Thymus (tissue), 11 donors: ENCODE results near the gene STPG4. TPM values are rescaled to one million over a fixed set of nuclear protein-coding genes. Genes with fewer than 3 reads are reported as not detected.
"Not testable (repeated sequence)": the region's sequence is repeated elsewhere in the genome, so short reads cannot be mapped to it uniquely, and the experiment has no call there.

Experiments
- DNase-seq, 9 donors: peaks; one replicate each; pipeline ENCODE4 v3.0.0-alpha.2; 2013; ENCODE audit warnings: low spot score in 9 of 9, low read depth in 6 of 9, missing footprints in 1 of 9
- H3K27ac ChIP-seq, 2 donors: one replicate each; pipeline ENCODE4 v1.5.1; 2013; ENCODE audit warnings: control low read depth in 1 of 2, low read depth in 1 of 2, low read length in 1 of 2, mild to moderate bottlenecking in 1 of 2, moderate library complexity in 1 of 2
- H3K27me3 ChIP-seq, 2 donors: one replicate each; pipeline ENCODE4 v1.5.1; 2013; ENCODE audit warnings: low read length in 1 of 2; ENCODE audit not compliant: control insufficient read depth in 2 of 2, insufficient read depth in 1 of 2
- H3K36me3 ChIP-seq, 2 donors: one replicate each; pipeline ENCODE4 v1.5.1; 2013; ENCODE audit warnings: low read length in 1 of 2, mild to moderate bottlenecking in 1 of 2, moderate library complexity in 1 of 2; ENCODE audit not compliant: control insufficient read depth in 2 of 2, insufficient read depth in 2 of 2
- H3K4me1 ChIP-seq, 2 donors: one replicate each; pipeline ENCODE4 v1.5.1; 2013; ENCODE audit warnings: low read length in 2 of 2; ENCODE audit not compliant: control insufficient read depth in 2 of 2, insufficient read depth in 2 of 2
- H3K4me3 ChIP-seq, 2 donors: one replicate each; pipeline ENCODE4 v1.5.1; 2013; ENCODE audit warnings: low read length in 2 of 2, control low read depth in 1 of 2, mild to moderate bottlenecking in 1 of 2
- H3K9me3 ChIP-seq, 2 donors: one replicate each; pipeline ENCODE4 v1.5.1; 2013; ENCODE audit warnings: low read length in 1 of 2, mild to moderate bottlenecking in 1 of 2; ENCODE audit not compliant: control insufficient read depth in 2 of 2, insufficient read depth in 1 of 2
- WGBS: extraction: QIAGEN DNeasy Blood & Tissue Kit; methylation state at CpG from one replicate; pipeline ENCODE4 v1.1.7; 2013; 5-methylcytosine and 5-hydroxymethylcytosine counted together
- polyA plus RNA-seq: library from polyadenylated mRNA; stranded (reverse); fragments of 200-250 nt; gene quantifications from one replicate; pipeline ENCODE4 v1.2.3, GENCODE V29; 2013
- total RNA-seq: library from RNA; stranded (reverse); fragments of 120-200 nt; gene quantifications from one replicate; pipeline ENCODE4 v1.2.4, GENCODE V29; 2013
- donor health status: healthy.

STPG4 gene
- total and polyA plus RNA-seq, 2 donors: 0.05 to 0.14 TPM

DNA sequence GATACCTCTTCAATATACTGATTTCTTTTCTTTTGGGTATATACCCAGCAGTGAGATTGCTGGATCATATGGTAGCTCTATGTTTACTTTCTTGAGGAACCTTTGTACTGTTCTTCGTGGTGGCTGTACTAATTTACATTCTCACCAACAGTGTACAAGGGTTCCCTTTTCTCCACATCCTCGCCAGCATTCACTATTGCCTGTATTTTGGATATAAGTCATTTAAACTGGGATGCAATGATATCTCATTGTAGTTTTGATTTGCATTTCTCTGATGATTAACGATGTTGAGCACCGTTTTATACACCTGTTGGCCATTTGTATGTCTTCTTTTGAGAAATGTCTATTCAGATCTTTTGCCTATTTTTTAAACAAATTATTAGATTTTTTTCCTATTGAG is 30.4 kb downstream of the STPG4 start:
- H3K4me3 ChIP-seq, H3K9me3 ChIP-seq, H3K27ac ChIP-seq, DNase-seq, H3K36me3 ChIP-seq, H3K27me3 ChIP-seq: not testable (repeated sequence)
- 96% methylated on average over 4 of the region's 4 CpGs for WGBS
- H3K4me1 ChIP-seq: peaks cover 4 to 15% of the 10 kb centered on the region in 2 donors

DNA sequence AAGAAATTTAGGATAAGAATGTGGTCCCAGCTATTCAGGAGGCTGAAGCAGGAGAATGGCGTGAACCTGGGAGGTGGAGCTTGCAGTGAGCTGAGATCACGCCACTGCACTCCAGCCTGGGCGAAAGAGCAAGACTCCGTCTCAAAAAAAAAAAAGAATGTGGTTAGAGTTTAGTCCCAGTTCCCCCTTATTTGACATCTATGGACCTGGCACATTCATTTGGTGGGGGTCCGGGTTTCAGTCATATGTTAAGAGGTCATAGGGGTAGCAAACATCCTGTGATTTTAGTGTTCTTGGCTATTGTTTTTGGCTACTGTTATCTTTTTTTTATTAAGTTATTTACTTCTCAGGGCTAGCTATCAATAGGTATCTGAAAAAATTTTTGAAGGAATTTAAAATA is 34.7 kb downstream of the STPG4 start:
- WGBS: 95% methylated on average over 5 of the region's 5 CpGs
- H3K27me3 ChIP-seq, DNase-seq, H3K9me3 ChIP-seq, H3K36me3 ChIP-seq, H3K27ac ChIP-seq, H3K4me3 ChIP-seq: not testable (repeated sequence)
- peaks cover 4 to 25% of the 10 kb centered on the region in 2 donors for H3K4me1 ChIP-seq

DNA sequence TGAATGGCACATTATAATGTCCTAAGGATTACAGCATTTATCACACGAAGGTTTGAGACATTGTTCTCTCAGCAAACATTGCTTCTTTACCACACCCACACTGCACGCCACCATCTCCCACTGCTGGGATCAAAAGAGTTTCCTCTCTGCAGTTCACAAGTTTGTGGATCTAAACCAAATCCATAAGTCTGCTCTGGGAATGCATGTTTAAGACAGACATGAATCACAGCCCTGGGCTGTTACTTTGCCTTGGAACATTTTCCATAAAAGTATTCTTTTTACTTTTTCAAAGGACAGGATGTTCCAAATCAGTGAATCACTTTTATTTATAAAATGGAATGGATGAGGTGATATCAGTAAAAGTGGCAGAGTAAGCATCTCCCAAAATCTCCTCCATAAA is 36.1 kb downstream of the STPG4 start:
- H3K27ac ChIP-seq: no peak overlapping the region
- H3K9me3 ChIP-seq: no peaks in the 10 kb centered on the region
- peaks cover 4 to 25% of the 10 kb centered on the region in 2 donors for H3K4me1 ChIP-seq
- H3K36me3 ChIP-seq: no peaks in the 10 kb centered on the region
- H3K27me3 ChIP-seq: no peaks in the 10 kb centered on the region
- WGBS: 63% methylated on average over 2 of the region's 2 CpGs
- DNase-seq: peak in 2 of 9 donors; percentile 6 to 41
- H3K4me3 ChIP-seq: no peak overlapping the region

DNA sequence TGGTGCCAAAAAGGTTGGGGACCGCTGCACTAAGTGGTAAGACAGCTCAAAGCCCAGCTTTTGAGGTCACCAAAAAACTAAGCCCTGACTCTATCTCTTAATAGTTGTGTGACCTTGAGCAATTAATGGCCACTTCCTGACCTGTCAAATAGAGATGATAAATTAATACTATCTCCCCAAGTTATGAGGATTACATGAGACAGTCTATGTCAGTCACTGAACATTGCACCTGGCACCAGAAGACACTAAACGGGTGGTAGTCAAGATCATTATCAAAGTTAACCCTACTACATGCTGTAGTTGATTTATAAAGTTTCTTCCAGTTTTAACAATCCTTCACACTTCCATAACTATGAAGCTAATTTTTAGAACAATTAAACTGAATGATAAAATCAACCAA is 36.5 kb downstream of the STPG4 start:
- H3K9me3 ChIP-seq: no peaks in the 10 kb centered on the region
- no peaks in the 10 kb centered on the region for H3K36me3 ChIP-seq
- 51% methylated on average over 2 of the region's 2 CpGs for WGBS
- H3K4me3 ChIP-seq: no peak overlapping the region
- peaks cover 4 to 25% of the 10 kb centered on the region in 2 donors for H3K4me1 ChIP-seq
- peak overlapping the region in 1 of 2 donors; percentile 41 for H3K27ac ChIP-seq
- H3K27me3 ChIP-seq: no peaks in the 10 kb centered on the region
- DNase-seq: peak in 6 of 9 donors; percentile 9 to 49 (median 16)

DNA sequence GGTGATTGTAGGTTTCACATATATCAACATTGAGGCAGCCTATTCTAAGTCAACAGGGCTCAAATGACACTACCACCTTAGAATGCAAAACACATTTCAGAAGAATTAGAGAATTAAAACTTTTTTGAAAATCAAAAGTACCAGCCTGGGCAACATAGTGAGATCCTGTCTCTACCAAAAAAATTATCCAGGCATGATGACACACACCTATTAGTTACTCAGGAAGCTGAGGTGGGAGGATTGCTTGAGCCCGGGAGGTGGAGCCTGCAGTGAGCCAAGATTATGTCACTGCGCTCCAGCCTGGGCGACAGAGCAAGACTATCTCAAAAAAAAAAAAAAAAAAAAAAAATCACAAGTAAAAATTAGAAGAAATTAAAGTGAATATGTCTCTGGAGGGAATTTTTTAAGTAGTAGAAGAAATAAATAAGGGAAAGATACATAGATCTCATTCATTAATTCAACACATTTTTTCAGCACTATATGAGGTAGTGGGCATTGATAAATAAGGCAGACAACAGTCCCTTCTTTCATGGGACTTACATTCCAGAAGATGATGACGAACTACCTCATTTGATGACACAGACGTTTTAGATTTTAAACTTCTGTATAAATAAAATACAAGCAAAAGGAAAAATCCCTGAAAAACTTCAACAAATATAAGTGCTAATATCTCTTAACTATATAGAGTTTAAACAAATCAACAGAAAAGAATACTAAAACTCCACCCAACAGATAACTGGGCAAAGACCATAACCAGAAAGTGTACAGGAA is 42.3 kb downstream of the STPG4 start:
- H3K27me3 ChIP-seq: no peaks in the 10 kb centered on the region
- H3K4me1 ChIP-seq: no peaks in the 10 kb centered on the region
- no peak for DNase-seq
- H3K4me3 ChIP-seq: no peak overlapping the region
- no peaks in the 10 kb centered on the region for H3K36me3 ChIP-seq
- H3K27ac ChIP-seq: no peak overlapping the region
- no peaks in the 10 kb centered on the region for H3K9me3 ChIP-seq
- WGBS: 98% methylated on average over 5 of the region's 5 CpGs

DNA sequence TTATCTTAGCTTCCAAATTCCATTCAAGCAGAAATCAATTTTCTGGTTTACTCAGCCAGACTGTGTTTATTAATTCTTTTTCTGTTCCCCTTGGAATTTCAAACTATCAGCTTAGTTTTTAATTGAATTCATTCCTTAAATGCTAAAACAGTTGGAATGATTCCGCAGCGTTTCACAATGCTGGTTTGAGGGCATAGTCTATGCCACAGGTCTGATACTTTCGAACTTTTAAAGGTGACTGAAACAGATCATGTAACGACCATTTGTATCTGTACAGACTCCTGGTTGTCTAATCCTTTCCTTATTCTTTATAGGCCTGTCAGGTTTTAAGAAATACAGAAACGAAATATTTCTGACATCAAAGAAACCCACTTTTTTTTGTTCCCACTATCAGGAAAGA is 45.4 kb downstream of the STPG4 start:
- Histone ChIP-seq H3K27me3 (no peaks in the 10 kb centered on the region), H3K4me1 (no peaks in the 10 kb centered on the region), H3K36me3 (no peaks in the 10 kb centered on the region), H3K9me3 (no peaks in the 10 kb centered on the region), H3K27ac (no peak overlapping the region), H3K4me3 (no peak overlapping the region)
- no peak for DNase-seq
- WGBS: 93% methylated on average over 5 of the region's 5 CpGs

DNA sequence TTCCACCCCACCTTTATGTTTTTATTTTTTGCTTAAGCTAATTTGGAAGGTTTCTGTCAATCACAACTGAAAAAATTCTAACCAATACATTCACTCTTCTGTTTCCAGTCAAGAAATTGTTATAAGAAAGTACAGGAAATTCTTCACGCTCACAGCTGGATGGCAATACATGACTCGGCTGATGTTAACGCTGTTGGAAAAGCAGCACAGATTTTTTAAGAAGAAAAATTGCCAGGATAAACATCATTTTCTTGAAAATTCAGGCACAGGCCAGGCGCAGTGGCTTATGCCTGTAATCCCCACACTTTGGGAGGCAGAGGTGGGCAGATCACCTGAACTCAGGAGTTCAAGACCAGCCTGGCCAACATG is 46.1 kb downstream of the STPG4 start:
- WGBS: 96% methylated on average over 4 of the region's 4 CpGs

DNA sequence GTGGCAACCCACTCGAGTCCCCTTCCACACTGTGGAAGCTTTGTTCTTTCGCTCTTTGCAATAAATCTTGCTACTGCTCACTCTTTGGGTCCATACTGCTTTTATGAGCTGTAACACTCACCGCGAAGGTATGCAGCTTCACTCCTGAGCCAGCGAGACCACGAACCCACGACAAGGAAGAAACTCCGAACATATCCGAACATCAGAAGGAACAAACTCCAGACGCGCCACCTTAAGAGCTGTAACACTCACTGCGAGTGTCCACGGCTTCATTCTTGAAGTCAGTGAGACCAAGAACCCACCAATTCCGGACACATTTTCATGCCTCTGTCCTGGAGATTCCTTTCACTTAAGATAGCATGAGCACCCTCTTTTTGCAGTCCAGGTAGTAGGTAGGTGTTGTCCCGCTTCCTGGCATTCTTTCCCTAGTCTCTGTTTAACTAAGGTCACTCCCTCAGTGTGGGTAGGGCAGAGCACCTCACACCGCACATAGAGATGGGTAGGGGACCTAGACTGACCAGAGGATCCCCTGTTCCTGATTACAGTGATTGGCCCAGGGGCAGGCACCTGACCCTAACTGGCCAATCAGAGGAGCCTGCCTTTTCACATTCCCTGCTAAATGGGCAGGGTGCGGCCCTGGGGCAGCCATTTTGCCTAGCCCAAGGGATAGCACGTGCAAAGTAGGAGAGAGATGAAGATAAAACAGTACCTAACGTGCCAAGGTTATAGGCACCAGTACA is 46.7 kb downstream of the STPG4 start:
- not testable (repeated sequence) for DNase-seq, H3K4me1 ChIP-seq, H3K36me3 ChIP-seq, H3K27me3 ChIP-seq, H3K27ac ChIP-seq, H3K4me3 ChIP-seq, H3K9me3 ChIP-seq
- WGBS: 97% methylated on average over 17 of the region's 19 CpGs

More for the DNA sequence above, 46.1 kb downstream of the STPG4 start:
- Histone ChIP-seq H3K4me3 (no peak overlapping the region), H3K27ac (no peak overlapping the region), H3K36me3 (no peaks in the 10 kb centered on the region), H3K27me3 (no peaks in the 10 kb centered on the region), H3K9me3 (no peaks in the 10 kb centered on the region), H3K4me1 (no peaks in the 10 kb centered on the region)
- DNase-seq: no peak

DNA sequence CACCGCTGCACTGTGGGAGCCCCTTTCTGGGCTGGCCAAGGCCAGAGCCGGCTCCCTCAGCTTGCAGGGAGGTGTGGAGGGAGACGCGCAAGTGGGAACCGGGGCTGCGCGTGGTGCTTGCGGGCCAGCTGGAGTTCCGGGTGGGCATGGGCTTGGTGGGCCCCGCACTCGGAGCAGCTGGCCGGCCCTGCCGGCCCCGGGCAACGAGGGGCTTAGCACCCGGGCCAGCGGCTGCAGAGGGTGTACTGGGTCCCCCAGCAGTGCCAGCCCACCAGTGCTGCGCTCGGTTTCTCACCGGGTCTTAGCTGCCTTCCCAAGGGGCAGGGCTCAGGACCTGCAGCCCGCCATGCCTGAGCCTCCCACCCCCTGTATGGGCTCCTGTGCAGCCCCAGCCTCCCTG is 47.9 kb downstream of the STPG4 start:
- H3K36me3 ChIP-seq: not testable (repeated sequence)
- 97% methylated on average over 21 of the region's 21 CpGs for WGBS

More for the DNA sequence above, 47.9 kb downstream of the STPG4 start:
- not testable (repeated sequence) for H3K4me3 ChIP-seq, H3K27me3 ChIP-seq, H3K4me1 ChIP-seq, H3K27ac ChIP-seq, DNase-seq, H3K9me3 ChIP-seq
